ENCODE measurements around the gene CBFA2T2.
A peak's percentile ranks its signal among the peaks of the same experiment; 100 is the strongest.
"Not testable (repeated sequence)": the region's sequence is repeated elsewhere in the genome, so short reads cannot be mapped to it uniquely, and the experiment has no call there.

CBFA2T2 gene

DNA sequence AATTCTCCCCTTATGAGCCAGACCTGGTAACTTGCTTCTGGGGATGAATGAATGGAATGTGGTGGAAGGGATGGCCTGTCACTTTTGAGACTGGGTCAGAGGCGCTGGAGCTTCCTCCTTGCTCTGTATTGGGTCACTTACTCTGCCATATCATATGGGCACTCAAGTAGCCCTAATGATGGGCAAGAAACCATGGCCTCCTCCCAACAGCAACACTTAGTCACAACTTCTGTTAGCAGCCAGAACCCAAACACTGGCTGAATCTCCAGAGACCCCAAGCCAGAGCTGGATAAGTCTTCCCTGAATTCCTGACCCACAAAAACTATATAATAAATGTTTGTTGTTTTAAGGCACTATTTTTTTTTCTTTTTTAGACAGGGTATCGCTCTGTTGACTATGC lies 190.8 kb downstream of the CBFA2T2 start:
- peak; percentile 86 for DNase-seq (ENCODE audit: low read depth)

DNA sequence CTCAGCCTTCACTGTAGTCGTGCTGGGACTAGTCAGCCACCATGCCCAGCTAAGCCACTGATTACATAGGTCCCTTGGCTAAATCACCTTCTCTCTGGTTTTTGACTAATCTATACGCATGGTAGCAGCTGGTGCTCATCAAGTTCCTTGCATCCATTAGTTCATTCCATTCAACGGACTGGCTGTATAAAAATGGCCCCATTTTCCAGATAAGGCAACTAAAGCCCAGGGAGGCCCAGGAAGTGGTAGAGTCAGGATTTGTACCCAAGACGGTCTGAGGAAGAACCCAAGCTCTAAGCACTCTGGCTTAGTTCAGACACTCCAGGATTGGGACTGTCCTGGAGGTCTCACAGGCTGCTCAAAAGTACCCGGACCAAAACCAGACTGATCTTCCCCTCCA lies 191.4 kb downstream of the CBFA2T2 start:
- no peak for DNase-seq (ENCODE audit: low read depth)

DNA sequence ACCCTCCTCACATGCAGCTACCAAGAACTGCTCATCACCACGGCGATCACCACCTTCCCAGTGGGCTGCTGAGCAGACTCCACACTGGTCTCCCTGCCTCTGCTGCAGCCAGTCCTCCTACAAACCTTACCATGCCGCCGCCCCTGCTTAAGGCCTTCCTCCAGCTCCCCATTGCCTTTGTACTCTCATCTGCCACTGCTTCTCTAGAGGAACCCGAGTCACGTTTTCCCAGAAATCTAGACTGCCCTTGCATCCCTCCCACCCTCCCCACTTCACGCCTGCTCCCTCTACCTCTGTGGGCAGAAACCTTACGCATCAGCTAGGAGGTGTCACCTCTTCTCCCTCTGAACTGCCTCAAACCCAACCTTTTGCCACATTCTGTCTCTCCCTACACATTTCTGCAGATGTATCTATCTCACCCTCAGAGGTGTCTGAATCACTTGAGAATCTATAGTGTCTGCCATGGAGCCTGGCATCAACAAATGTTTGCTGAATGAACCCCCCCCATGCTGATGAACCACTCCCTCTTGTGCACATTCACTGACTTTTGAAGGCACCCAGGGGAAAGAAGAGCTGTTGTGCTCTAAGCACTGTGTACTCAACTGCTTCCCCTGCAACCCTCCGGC lies 191.9 kb downstream of the CBFA2T2 start:
- DNase-seq (ENCODE audit: low read depth), result no peak

DNA sequence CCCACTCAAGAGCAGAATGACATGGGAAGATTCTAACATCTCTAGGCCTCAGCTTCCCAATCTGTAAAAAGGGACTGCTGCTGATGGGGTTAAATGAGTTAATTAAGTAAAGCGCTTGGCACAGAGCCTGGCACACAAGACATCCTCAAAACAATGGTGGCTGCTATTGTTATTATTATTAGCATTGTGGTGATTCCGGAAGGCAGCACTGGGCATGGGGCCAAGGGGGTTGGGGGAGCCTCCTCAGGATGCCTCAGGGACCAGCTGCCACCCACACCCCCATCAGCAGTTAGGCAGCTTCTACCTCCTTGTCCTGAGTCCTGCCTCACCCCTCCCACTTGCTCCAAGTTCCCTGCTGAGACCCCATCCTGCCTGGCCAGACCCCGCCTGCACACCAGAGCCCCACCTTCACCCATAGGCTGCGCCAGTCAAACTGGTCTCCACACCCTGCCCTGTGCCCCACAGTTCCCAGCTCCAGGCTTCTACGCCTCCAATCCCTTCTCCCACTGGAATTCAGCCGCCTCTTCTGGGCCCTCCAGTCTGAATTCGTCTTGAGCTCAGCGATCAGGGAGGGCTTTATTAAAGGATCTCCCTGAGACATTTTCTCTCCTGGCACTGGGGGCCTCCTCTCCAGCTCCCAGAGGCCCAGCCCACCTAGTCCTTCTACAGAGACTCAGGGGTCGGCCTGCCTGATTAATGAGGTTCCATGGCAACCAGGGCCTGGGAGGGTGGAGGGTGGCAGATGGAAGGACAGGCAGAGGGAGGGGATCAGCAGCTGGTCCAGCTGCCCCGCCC lies 194.8 kb downstream of the CBFA2T2 start:
- DNase-seq (ENCODE audit: low read depth), result no peak

DNA sequence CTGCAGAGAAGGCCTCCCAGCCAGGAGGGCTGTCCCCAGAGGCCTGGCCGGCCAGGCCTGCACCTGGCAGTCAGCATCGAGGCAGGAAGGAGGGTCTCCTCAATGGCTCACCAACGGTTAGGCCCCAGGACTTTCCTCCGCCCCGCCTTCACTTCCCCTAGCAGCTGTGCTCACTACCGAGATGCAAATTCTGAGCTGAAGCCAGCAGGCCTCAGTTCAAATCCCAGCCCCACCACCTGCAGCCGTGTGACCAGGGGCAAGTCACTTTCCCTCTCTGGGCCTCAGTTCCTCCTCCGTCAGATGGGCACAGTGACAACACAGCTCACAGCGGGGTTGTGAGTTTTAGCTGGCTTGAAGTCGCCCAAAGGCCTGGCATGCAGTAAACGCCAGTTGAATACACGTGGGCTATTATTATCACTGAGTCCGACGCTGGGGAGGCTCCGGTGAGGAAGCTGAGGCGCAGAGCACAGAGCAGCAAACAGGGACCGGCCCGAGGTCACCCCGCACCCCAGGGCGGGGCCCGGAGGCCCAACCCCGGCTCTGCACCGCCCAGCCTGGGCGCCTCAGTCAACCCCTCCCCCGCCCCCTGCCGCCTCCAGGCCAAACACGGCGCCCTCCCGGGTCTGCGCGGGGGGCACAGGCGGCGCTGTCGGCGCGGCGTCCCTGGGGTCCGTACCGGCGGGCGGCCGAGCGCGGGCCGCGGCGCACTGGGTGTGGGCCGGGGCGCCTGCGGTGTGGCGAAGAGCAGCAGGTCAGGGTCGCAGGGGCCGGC lies 195.6 kb downstream of the CBFA2T2 start:
- no peak for DNase-seq (ENCODE audit: low read depth)

DNA sequence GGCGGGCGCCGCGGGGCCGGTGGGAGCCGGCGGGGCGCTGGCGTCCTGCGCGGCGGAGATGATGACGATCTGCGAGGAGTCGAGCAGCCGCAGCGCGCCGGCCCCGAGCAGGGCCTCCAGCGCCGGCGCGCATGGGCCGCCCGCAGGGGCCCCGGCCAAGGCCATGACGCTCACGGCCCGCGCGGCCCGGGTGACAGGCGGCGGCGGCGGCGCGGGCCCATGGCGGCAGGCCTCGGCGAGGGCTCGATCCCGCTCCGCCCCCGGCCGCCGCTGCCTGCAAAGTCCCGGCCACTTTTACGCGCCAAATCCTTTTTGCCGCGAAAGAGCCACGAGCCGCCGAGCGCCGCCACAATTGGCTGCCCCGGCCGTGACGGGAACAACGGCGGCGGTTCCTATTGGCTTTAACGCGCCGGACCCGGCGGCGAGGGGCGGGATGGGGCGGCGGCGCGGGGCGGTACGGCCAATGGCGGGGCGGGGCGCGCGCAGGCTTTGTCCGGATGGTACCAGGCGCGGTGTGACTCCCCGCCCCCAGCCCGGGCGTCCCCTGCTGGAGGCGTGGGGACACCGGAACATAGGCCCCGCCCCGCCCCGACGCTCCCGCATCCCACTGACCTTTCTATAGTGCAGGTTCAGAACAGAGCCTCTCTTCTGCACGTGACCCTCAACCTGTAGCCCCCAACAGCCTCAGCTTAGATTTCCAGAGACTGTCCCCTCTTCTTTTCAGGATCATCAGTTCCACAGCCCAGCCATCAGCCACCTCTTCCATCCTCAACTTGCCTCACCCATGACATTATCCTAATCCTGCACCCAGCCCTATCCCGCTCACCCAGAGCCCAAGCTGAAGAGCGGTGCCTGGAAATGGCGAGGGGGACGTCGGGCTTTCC lies 196.4 kb downstream of the CBFA2T2 start, which contains the start of gene E2F1:
TSS of gene E2F1 (minus strand) at position 286 of the 884 bp plus-strand sequence. CDS start at position 165, 121 bp downstream.
- DNase-seq (ENCODE audit: low read depth), result peak; percentile 89

DNA sequence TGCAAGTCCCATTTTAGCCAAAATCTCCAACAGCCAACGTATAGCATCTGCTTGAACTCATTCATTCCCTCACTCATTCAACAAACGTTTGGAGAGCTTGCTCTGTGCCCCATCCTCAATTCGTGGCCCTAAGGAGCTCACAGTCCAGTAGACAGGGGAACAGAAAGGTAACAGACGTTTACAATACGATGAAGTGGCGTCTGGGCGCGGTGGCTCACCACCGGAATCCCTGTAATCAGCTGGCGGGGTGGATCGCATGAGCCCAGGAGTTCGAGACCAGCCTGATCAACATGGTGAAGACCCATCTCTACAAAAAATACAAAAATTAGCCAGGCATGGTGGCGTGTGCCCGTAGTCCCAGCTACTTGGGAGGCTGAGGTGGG lies 197.1 kb downstream of the CBFA2T2 start:
- no peak for DNase-seq (ENCODE audit: low read depth)

DNA sequence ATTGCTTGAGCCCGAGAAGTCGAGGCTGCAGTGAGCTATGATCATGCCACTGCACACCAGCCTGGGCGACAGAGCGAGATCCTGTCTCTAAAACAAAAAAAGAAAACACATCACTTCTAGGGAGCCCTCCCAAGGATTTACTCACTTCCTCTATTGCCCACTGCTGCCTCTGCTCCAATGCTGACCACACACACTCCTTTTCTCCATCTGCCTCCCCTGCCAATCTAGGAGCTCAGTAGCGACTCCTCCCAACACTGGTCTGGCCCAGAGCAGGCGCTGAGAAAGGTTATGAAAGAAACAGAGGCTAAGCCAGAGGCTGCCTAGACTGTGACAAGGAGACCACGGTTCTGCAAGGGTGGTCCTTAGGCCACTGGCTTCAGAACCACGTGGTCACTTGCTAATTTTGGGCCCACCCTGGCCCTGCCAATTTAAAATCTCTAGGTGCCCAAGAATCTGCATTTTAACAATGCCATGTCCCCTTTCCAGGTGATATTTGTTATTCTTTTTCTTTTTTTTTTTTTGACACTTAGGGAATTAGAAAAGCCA lies 197.5 kb downstream of the CBFA2T2 start:
- no peak for DNase-seq (ENCODE audit: low read depth)

DNA sequence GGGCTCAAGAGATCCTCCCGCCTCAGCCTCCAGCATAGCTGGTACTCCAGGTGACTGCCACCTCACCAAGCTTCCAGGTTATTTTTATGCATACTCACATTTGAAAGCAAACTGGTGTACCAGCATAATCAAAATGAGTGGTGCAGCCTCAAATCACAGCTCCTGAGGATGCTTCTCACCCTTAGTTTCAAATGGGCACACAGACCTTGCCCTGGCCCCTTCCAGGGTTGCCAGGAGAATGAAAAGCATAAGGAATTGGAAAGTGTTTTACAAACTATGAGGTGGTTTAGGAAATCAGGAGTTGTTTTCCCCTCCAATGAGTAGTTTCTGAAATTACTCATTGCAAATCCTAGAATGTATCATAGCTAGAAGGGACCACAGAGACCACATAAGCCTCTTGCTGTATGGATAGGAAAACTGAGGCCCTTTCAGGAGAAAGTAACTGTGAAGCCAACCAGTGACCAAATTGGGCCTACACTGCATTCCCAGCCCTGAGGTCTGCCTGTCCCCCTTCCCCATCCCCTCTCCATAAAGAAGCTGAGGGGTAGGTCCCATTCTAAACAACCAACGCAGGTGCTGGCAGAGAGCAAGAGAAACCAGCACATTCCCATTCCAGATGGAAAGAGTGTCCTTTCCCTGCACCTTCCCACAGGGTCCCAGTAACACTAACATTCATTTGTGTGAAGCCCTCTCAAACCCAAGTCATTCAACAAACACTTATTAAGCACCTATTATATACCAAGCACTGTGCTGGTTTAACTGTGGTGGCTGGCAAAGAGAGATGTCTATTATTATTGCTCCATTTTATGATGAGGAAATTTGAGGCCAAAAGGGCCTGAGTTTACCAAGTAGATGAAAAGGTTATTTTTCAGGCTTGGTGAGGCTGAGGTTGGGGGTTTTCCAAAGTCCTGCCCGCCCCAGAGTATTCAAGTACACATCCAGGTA lies 198.4 kb downstream of the CBFA2T2 start:
- no peak for DNase-seq (ENCODE audit: low read depth)

DNA sequence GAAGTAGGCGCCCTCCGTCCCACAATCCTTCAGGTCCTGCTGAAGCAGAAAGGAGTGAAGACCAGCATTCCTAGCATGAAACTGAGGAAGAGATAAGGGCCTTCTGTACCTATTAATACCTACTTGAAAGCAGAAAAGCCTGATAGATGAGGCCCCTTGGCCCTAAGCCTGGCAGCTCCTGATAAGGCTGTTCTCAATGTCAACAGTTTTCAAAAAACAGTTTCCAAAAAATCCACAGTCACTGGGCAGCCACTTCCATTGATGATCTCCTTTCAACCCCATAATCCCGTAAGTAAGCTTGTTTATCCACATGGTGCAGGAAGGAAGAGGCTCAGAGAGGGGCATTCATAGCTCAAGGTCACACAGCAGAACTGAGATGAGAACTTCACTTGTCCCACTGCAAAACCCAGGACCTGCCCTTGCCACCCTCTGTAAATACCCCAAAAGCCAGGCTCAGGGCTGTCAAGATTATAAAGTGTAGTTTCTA lies 199.1 kb downstream of the CBFA2T2 start:
- no peak for DNase-seq (ENCODE audit: low read depth)

DNA sequence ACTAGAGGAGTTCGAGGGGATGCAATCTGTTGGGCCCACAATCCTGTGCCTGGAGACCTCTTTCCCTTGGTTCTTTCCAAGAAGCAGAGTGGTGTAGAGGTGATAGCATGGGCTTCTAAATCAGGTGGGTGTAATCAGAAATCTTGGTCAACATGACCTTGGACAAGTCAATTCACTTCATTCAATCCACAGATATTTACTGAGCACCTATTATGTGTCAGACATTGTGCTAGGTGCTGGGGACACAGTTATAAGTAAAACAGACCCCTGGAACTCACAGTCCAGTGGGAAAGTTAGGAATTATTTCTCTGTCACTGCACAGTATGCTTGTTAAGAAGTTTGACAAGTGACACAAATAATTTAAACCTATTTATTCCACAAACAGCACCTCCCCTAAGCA lies 199.6 kb downstream of the CBFA2T2 start:
- no peak for DNase-seq (ENCODE audit: low read depth)

DNA sequence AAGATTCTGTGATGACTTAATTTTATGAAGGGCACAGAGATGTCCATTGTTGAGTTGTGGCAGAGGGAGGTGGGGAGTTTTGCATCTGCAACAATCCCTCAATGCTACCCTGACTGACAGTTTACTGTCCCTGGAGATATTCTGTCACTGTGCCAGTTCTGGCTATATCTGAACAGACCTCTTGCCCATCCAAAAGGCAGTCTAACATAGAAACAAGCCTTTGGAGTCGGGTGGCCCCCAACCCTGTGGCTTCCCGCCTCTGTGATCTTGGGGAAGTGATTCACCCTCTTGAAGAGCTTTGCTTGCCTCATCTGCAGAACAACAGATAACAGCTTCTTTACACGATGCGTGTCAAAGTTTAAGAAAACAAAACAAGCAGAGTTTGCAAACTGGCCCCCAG lies 200.1 kb downstream of the CBFA2T2 start:
- DNase-seq (ENCODE audit: low read depth), result no peak

DNA sequence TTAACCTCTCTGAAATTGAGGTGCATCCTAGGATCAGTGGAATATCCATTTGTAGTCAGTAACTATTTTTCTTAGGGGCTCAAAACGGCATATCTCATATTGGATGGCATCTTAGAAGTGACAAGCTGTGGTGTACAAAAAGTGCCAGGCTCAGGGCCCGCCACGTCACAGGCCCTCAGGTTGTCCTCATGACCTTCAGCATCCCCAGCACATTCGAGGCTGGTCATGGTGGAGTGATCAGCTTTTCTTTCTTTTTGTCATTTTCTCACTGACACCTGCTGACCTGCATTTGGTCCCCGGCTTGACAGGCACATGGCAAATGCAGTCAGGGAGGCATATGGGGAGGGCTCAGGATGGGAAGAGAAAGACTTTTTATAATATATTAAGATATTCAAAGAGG lies 203.4 kb downstream of the CBFA2T2 start:
- no peak for DNase-seq (ENCODE audit: low read depth)

DNA sequence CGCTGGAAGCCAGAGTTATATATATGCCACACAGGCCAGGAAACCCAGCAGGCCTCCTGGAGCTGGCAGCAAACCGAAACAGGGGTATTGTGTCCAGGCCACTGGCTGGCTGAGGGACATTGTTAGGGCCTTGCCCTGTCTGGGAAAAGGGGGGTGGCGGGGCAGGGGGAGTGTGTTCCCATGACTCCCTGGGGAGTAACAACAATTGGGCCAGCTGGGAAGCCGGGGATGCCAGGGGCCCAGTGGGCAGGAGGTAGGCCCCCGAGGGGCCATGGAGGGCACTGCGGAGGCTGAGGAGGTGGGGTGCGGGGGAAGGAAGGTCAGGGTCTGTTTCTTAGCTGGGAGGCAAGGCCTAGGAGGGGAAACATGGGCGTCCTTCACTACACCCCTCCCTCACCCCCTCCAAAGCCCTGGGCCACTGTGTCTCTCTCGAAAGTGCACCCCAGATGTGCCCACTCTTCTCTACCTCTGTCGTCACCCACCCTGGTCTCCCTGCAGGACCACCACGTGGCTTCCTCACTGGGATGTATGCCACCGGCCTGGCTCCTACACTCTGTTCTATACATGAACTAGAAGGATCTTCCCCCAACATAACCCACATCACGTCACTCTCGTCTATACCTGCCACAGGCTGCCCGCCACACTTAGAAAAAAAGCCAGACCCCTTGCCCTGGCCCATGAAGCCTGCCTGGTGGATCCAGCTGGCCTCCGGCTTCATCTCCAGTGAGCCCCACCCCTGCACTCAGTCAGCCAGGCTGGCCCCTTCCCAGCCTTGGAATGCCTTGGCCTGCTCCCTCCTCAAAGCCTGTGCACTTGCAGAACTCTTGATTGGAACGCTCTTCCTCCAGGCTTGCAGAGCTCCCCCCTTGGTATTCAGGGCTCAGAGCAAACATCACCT lies 204.1 kb downstream of the CBFA2T2 start:
- no peak for DNase-seq (ENCODE audit: low read depth)

DNA sequence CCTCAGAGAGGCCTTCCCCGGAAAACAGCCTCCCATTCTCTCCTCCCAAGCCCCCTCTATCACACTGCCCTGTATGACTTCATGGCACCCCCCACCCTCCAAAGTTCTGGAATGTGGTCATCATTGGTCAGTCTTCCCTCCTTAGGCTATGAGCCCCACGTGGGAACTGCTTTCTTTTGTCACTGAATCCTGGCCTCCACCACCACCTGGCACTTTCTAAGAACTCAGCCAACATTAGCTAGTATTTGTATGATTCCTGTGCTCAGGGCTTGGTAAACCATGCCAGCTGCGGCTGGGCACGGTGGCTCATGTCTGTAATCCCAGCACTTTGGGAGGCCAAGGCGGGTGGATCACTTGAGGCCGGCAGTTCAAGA lies 204.7 kb downstream of the CBFA2T2 start:
- no peak for DNase-seq (ENCODE audit: low read depth)

DNA sequence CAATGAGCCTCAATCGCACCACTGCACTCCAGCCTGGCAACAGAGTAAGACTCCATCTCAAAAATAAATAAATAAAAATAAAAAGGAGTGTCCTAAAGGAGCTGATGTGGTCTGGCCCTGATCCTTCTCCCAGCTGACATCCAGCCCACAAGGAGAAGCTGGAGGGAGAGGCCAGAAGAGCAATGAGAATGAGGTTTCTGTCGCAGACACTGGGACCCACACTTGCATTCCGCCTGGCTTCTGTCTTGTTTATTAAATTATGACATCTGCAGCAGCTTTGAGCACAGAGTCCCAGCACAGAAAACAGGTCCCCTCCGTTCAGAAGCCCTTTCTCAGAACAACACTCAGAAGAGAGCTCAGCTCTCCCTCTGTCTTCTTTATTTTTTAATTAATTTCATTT lies 206.6 kb downstream of the CBFA2T2 start:
- no peak for DNase-seq (ENCODE audit: low read depth)

DNA sequence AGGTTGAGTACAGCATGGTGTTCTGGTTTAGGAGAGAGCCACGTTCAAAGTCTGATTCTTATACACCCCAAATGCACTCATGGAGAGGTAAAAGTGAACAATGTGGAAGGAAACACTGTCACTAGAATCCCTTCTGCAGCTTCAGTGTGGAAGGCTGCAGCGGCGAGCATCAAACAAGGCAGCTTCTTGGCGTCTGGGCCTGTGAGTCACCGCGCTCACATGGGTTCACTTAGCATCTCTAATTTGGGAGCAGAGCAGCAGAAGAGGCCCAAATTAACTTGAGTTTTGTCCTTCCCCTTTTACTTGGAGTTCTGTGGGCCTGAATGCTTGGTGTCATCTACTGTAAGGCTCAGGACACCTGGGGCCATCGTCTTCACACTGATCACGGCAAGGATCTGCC lies 207.2 kb downstream of the CBFA2T2 start:
- peak; percentile 78 for DNase-seq (ENCODE audit: low read depth)

DNA sequence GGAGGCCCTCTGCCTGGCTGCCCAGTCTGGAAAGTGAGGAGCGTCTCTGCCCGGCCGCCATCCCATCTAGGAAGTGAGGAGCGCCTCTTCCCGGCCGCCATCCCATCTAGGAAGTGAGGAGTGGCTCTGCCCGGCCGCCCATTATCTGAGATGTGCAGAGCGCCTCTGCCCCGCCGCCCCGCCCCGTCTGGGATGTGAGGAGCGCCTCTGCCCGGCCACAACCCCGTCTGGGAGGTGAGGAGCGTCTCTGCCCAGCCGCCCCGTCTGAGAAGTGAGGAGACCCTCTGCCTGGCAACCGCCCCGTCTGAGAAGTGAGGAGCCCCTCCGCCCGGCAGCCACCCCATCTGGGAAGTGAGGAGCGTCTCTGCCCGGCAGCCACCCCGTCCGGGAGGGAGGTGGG lies 209.1 kb downstream of the CBFA2T2 start:
- DNase-seq (ENCODE audit: low read depth), result not testable (repeated sequence)
